HepG2 (cell line): Measurements from ENCODE around the gene CALML5. TPM values are rescaled to one million over a fixed set of nuclear protein-coding genes. Genes with fewer than 3 reads are reported as not detected.
A peak's percentile ranks its signal among the peaks of the same experiment; 100 is the strongest.

Experiments used
- FOSL2 ChIP-seq: sonication (generic); formaldehyde crosslinking; IDR thresholded peaks from 2 replicates; pipeline ENCODE4 v1.4.0; 2020; ENCODE audit warnings: missing genetic modification reagents
- HNF4G ChIP-seq, 2 experiments: sonication (generic) in 1 of 2; formaldehyde crosslinking in 1 of 2; IDR thresholded peaks; 2 replicates each; pipeline versions ENCODE4 v1.4.0 to v1.6.1; 2011 to 2020; ENCODE audit warnings: borderline replicate concordance in 2 of 2, low read depth in 2 of 2, mild to moderate bottlenecking in 2 of 2, low read length in 1 of 2, missing genetic modification reagents in 1 of 2, moderate library complexity in 1 of 2
- NFIC ChIP-seq: IDR thresholded peaks from 2 replicates; pipeline ENCODE4 v1.6.1; 2012; ENCODE audit warnings: mild to moderate bottlenecking, low read length, inconsistent platforms
- RARA ChIP-seq: IDR thresholded peaks from 2 replicates; pipeline ENCODE4 v1.6.1; 2016; ENCODE audit warnings: missing genetic modification reagents, missing compliant biosample characterization
- RXRB ChIP-seq: IDR thresholded peaks from 2 replicates; pipeline ENCODE4 v1.6.1; 2016; ENCODE audit warnings: borderline replicate concordance, missing genetic modification reagents, missing compliant biosample characterization
- SALL1 ChIP-seq: sonication (generic); formaldehyde crosslinking; IDR thresholded peaks from 2 replicates; pipeline ENCODE4 v1.8.0; 2022; ENCODE audit warnings: mild to moderate bottlenecking, missing genetic modification reagents
- SOX13 ChIP-seq, 3 experiments: fragments of 450-650 bp in 1 of 3; sonication (generic) in 1 of 3; formaldehyde crosslinking in 1 of 3; IDR thresholded peaks in 2 of 3; conservative IDR thresholded peaks in 1 of 3; 2 replicates each; pipeline versions ENCODE4 v1.5.0 to v1.6.1; 2016 to 2020; ENCODE audit warnings: antibody characterized with exemption in 1 of 3, mild to moderate bottlenecking in 1 of 3, missing compliant biosample characterization in 1 of 3, missing genetic modification reagents in 1 of 3, moderate library complexity in 1 of 3
- SOX5 ChIP-seq: IDR thresholded peaks from 2 replicates; pipeline ENCODE4 v1.6.1; 2016; ENCODE audit warnings: borderline replicate concordance
- TBX2 ChIP-seq: sonication (generic); formaldehyde crosslinking; IDR thresholded peaks from 2 replicates; pipeline ENCODE4 v1.5.0; 2020; ENCODE audit warnings: missing genetic modification reagents, mild to moderate bottlenecking, borderline replicate concordance
- ZFX ChIP-seq: sonication (generic); formaldehyde crosslinking; IDR thresholded peaks from 2 replicates; pipeline ENCODE4 v1.4.0; 2020; ENCODE audit warnings: mild to moderate bottlenecking, low read depth, missing genetic modification reagents, moderate library complexity
- polyA plus RNA-seq, 8 experiments: library from polyadenylated mRNA; depleted of rRNA in 3 of 8; stranded (reverse) in 7 of 8; unstranded in 1 of 8; fragments of >200 nt; fragmentation: Illumina TruSeq in 4 of 8; extraction: Trizol in 4 of 8; gene quantifications; 2 replicates each; pipeline versions ENCODE4 v1.2.1 to v1.2.3, GENCODE V29; 2011 to 2016; ENCODE audit warnings: low read depth in 4 of 8, missing spikeins in 1 of 8, mixed read lengths in 1 of 8; ENCODE audit not compliant: insufficient read depth in 1 of 8
- total RNA-seq, 5 experiments: library from RNA; depleted of rRNA; stranded (reverse); fragments of >200 nt; fragmentation: Illumina TruSeq; extraction: Trizol; gene quantifications; 2 replicates each; pipeline ENCODE4 v1.2.3, GENCODE V29; 2016; ENCODE audit warnings: low read depth in 1 of 5
- TF ChIP-seq, protein P1 (sequence below): sonication (generic); formaldehyde crosslinking; IDR thresholded peaks from 2 replicates; pipeline ENCODE4 v1.5.0; 2020; ENCODE audit warnings: mild to moderate bottlenecking, missing genetic modification reagents, borderline replicate concordance
- TF ChIP-seq, protein P2 (sequence below): sonication (generic); formaldehyde crosslinking; IDR thresholded peaks from 2 replicates; pipeline ENCODE4 v1.4.0; 2020; ENCODE audit warnings: missing genetic modification reagents
- TF ChIP-seq, protein P3 (sequence below): sonication (generic); formaldehyde crosslinking; IDR thresholded peaks from 2 replicates; pipeline ENCODE4 v1.4.0; 2020; ENCODE audit warnings: mild to moderate bottlenecking, missing genetic modification reagents, borderline replicate concordance

The CALML5 gene
- total and polyA plus RNA-seq, 2 of the 13 experiments (the other 11 are each of a cell fraction or from before 2014, with no cell fraction given), result not detected

DNA sequence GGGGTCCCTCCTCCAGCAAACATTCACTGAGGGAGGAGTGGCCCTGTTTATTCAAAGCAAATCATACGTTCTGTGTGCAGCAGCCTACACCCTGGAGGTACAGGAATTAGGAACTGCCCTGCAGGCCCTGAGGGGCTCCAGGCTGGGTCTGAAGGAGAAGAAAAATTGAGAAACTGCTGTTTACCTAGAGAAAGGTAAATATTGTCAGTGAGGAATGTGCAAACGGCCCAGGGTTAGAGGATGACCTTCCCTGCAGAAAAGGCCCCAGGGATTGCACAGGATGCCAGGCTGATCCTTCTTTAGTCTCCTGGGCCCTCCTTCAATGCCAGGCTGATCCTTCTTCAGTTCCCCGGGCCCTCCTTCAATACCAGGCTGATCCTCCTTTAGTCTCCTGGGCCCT, 5.7 kb downstream of the CALML5 start (continued):
- TF ChIP-seq, protein P1, sequence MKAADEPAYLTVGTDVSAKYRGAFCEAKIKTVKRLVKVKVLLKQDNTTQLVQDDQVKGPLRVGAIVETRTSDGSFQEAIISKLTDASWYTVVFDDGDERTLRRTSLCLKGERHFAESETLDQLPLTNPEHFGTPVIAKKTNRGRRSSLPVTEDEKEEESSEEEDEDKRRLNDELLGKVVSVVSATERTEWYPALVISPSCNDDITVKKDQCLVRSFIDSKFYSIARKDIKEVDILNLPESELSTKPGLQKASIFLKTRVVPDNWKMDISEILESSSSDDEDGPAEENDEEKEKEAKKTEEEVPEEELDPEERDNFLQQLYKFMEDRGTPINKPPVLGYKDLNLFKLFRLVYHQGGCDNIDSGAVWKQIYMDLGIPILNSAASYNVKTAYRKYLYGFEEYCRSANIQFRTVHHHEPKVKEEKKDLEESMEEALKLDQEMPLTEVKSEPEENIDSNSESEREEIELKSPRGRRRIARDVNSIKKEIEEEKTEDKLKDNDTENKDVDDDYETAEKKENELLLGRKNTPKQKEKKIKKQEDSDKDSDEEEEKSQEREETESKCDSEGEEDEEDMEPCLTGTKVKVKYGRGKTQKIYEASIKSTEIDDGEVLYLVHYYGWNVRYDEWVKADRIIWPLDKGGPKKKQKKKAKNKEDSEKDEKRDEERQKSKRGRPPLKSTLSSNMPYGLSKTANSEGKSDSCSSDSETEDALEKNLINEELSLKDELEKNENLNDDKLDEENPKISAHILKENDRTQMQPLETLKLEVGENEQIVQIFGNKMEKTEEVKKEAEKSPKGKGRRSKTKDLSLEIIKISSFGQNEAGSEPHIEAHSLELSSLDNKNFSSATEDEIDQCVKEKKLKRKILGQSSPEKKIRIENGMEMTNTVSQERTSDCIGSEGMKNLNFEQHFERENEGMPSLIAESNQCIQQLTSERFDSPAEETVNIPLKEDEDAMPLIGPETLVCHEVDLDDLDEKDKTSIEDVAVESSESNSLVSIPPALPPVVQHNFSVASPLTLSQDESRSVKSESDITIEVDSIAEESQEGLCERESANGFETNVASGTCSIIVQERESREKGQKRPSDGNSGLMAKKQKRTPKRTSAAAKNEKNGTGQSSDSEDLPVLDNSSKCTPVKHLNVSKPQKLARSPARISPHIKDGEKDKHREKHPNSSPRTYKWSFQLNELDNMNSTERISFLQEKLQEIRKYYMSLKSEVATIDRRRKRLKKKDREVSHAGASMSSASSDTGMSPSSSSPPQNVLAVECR (CRISPR knock-in tag), result peak; percentile 18; the same call in 1 of the 2 replicates
- peak; percentile 45 for TF ChIP-seq FOSL2
- TF ChIP-seq, protein P2, sequence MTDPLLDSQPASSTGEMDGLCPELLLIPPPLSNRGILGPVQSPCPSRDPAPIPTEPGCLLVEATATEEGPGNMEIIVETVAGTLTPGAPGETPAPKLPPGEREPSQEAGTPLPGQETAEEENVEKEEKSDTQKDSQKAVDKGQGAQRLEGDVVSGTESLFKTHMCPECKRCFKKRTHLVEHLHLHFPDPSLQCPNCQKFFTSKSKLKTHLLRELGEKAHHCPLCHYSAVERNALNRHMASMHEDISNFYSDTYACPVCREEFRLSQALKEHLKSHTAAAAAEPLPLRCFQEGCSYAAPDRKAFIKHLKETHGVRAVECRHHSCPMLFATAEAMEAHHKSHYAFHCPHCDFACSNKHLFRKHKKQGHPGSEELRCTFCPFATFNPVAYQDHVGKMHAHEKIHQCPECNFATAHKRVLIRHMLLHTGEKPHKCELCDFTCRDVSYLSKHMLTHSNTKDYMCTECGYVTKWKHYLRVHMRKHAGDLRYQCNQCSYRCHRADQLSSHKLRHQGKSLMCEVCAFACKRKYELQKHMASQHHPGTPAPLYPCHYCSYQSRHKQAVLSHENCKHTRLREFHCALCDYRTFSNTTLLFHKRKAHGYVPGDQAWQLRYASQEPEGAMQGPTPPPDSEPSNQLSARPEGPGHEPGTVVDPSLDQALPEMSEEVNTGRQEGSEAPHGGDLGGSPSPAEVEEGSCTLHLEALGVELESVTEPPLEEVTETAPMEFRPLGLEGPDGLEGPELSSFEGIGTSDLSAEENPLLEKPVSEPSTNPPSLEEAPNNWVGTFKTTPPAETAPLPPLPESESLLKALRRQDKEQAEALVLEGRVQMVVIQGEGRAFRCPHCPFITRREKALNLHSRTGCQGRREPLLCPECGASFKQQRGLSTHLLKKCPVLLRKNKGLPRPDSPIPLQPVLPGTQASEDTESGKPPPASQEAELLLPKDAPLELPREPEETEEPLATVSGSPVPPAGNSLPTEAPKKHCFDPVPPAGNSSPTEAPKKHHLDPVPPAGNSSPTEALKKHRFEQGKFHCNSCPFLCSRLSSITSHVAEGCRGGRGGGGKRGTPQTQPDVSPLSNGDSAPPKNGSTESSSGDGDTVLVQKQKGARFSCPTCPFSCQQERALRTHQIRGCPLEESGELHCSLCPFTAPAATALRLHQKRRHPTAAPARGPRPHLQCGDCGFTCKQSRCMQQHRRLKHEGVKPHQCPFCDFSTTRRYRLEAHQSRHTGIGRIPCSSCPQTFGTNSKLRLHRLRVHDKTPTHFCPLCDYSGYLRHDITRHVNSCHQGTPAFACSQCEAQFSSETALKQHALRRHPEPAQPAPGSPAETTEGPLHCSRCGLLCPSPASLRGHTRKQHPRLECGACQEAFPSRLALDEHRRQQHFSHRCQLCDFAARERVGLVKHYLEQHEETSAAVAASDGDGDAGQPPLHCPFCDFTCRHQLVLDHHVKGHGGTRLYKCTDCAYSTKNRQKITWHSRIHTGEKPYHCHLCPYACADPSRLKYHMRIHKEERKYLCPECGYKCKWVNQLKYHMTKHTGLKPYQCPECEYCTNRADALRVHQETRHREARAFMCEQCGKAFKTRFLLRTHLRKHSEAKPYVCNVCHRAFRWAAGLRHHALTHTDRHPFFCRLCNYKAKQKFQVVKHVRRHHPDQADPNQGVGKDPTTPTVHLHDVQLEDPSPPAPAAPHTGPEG, result no peak
- TF ChIP-seq, protein P3, sequence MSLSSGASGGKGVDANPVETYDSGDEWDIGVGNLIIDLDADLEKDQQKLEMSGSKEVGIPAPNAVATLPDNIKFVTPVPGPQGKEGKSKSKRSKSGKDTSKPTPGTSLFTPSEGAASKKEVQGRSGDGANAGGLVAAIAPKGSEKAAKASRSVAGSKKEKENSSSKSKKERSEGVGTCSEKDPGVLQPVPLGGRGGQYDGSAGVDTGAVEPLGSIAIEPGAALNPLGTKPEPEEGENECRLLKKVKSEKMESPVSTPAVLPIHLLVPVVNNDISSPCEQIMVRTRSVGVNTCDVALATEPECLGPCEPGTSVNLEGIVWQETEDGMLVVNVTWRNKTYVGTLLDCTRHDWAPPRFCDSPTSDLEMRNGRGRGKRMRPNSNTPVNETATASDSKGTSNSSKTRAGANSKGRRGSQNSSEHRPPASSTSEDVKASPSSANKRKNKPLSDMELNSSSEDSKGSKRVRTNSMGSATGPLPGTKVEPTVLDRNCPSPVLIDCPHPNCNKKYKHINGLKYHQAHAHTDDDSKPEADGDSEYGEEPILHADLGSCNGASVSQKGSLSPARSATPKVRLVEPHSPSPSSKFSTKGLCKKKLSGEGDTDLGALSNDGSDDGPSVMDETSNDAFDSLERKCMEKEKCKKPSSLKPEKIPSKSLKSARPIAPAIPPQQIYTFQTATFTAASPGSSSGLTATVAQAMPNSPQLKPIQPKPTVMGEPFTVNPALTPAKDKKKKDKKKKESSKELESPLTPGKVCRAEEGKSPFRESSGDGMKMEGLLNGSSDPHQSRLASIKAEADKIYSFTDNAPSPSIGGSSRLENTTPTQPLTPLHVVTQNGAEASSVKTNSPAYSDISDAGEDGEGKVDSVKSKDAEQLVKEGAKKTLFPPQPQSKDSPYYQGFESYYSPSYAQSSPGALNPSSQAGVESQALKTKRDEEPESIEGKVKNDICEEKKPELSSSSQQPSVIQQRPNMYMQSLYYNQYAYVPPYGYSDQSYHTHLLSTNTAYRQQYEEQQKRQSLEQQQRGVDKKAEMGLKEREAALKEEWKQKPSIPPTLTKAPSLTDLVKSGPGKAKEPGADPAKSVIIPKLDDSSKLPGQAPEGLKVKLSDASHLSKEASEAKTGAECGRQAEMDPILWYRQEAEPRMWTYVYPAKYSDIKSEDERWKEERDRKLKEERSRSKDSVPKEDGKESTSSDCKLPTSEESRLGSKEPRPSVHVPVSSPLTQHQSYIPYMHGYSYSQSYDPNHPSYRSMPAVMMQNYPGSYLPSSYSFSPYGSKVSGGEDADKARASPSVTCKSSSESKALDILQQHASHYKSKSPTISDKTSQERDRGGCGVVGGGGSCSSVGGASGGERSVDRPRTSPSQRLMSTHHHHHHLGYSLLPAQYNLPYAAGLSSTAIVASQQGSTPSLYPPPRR (CRISPR knock-in tag), result peak; percentile 74; the same call in 1 of the 2 replicates
- peak; percentile 59; the same call in 1 of the 2 replicates for TF ChIP-seq SOX5 (CRISPR knock-in tag)
- 0 out of 2 replicates have a peak, but pooled peaks have one; percentile 27 for TF ChIP-seq NFIC
- peak; percentile 67 for TF ChIP-seq RXRB (CRISPR knock-in tag)
- TF ChIP-seq HNF4G (IDR thresholded peaks at IDR 0.05; ENCODE audit: borderline replicate concordance, low read depth, low read length), result peak; percentile 52; the same call in 1 of the 2 replicates
- no peak for TF ChIP-seq HNF4G (CRISPR knock-in tag; IDR thresholded peaks at IDR 0.05; ENCODE audit: borderline replicate concordance, low read depth)
- peak; percentile 67 for TF ChIP-seq TBX2 (CRISPR knock-in tag)
- TF ChIP-seq RARA (CRISPR knock-in tag), result peak; percentile 53
- TF ChIP-seq SALL1, result peak; percentile 60
- no peak for TF ChIP-seq SOX13 (IDR thresholded peaks at IDR 0.05)
- TF ChIP-seq SOX13 (CRISPR knock-in tag; conservative IDR thresholded peaks at IDR 0.05 in 1 of 2, IDR thresholded peaks at IDR 0.05 in 1 of 2), result peak in 1 of 2 experiments; percentile 42; a peak in 1 of 4 replicates
- TF ChIP-seq ZFX (CRISPR knock-in tag), result peak; percentile 46; the same call in 1 of the 2 replicates
